ENCODE data around the gene PRDM16. TPM values are rescaled to one million over a fixed set of nuclear protein-coding genes. Genes with fewer than 3 reads are reported as not detected.

The PRDM16 gene
- polyA plus RNA-seq, 1 of the 3 experiments (the other 2 are of a cell fraction): not detected

DNA sequence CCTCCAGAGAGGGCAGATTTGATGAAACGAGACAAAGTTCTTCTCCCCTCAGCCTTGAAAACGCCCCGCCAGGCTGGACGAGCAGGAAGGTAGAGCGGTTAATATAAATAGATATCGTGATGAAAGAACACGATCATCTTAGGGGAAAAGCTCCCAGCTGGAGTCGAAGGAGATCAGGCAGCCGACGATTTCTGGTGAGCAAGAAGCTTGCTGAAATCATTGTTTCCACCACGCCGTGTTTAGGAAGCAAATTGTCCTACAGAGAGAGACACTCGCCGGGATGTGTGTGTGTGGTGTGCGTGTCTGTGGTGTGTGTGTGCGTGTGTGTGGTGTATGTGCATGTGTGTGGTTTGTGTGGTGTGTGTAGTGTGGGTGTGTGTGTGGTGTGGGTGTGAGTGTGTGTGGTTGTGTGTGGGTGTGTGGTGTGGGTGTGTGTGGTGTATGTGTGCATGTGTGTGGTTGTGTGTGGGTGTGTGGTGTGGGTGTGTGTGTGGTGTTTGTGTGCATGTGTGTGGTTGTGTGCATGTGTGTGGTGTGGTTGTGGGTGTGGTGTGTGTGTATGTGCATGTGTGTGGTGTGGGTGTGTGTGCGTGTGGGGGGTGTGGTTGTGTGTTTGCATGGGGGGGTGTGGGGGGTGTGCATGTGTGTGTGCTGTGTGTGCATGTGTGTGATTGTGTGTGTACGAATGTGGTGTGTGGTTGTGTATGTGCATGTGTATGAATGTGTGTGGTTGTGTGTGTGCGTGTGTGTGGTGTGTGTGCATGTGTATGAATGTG is 340.6 kb downstream of the PRDM16 start:
- Histone ChIP-seq H3K36me3 (replicated peaks in 1 of 2; ENCODE audit: control insufficient read depth in 1 of 2, insufficient read depth in 2 of 2, low read length in 1 of 2) (no peaks in the 10 kb centered on the region), H2AFZ (ENCODE audit: low read depth) (no peak overlapping the region), H3K4me3 (ENCODE audit: low read depth in 2 of 2, low read length in 1 of 2) (no peak overlapping the region), H3K4me1 (ENCODE audit: control insufficient read depth in 1 of 2, insufficient read depth in 2 of 2, low read depth in 1 of 2, low read length in 1 of 2) (no peaks in the 10 kb centered on the region), H3K9me3 (no peaks in the 10 kb centered on the region), H3K9me2 (no peaks in the 10 kb centered on the region), H3F3A (replicated peaks; ENCODE audit: insufficient read depth) (no peaks in the 10 kb centered on the region), H3K27me3 (ENCODE audit: insufficient read depth) (peaks cover 27% of the 10 kb centered on the region; the same call in 1 of the 2 replicates), H3K9ac (no peak overlapping the region), H3K79me2 (ENCODE audit: insufficient read depth) (no peaks in the 10 kb centered on the region), H3K27ac (ENCODE audit: low read depth in 2 of 2, low read length in 1 of 2) (no peak overlapping the region), H4K20me1 (ENCODE audit: insufficient read depth) (no peaks in the 10 kb centered on the region), H3K4me2 (no peak overlapping the region)
- ChIA-PET CTCF (interaction anchor here (0.6 to 1.8 kb wide), 8 partner anchors 11 to 960 kb away, joined by 3 to 9 read pairs (median 3); no protein-coding TSS in a partner anchor), POLR2A (no interaction called here)
- no peak for TF ChIP-seq RAD21 (IDR thresholded peaks at IDR 0.05; ENCODE audit: low read length)
- TF ChIP-seq NFIC (IDR thresholded peaks at IDR 0.05; ENCODE audit: borderline replicate concordance): no peak
- TF ChIP-seq CHD2 (IDR thresholded peaks at IDR 0.05; ENCODE audit: low read length, partially characterized antibody): no peak
- TF ChIP-seq GATA2 (CRISPR knock-in tag; IDR thresholded peaks at IDR 0.05): no peak
- no peak for TF ChIP-seq TAF1 (IDR thresholded peaks at IDR 0.05; ENCODE audit: borderline replicate concordance, low read depth, low read length)
- no peak for TF ChIP-seq SMC3 (IDR thresholded peaks at IDR 0.05; ENCODE audit: low read depth, low read length)
- TF ChIP-seq, protein P1, sequence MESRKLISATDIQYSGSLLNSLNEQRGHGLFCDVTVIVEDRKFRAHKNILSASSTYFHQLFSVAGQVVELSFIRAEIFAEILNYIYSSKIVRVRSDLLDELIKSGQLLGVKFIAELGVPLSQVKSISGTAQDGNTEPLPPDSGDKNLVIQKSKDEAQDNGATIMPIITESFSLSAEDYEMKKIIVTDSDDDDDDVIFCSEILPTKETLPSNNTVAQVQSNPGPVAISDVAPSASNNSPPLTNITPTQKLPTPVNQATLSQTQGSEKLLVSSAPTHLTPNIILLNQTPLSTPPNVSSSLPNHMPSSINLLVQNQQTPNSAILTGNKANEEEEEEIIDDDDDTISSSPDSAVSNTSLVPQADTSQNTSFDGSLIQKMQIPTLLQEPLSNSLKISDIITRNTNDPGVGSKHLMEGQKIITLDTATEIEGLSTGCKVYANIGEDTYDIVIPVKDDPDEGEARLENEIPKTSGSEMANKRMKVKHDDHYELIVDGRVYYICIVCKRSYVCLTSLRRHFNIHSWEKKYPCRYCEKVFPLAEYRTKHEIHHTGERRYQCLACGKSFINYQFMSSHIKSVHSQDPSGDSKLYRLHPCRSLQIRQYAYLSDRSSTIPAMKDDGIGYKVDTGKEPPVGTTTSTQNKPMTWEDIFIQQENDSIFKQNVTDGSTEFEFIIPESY (IDR thresholded peaks at IDR 0.05; ENCODE audit: borderline replicate concordance, low read depth): no peak
- TF ChIP-seq ELF1 (IDR thresholded peaks at IDR 0.05): no peak
- no peak for TF ChIP-seq MEF2A (IDR thresholded peaks at IDR 0.05; ENCODE audit: borderline replicate concordance, low read depth)
- no peak for TF ChIP-seq EP300 (IDR thresholded peaks at IDR 0.05; ENCODE audit: borderline replicate concordance in 1 of 2, low read depth in 1 of 2, low read length in 1 of 2)
- TF ChIP-seq, protein P2, sequence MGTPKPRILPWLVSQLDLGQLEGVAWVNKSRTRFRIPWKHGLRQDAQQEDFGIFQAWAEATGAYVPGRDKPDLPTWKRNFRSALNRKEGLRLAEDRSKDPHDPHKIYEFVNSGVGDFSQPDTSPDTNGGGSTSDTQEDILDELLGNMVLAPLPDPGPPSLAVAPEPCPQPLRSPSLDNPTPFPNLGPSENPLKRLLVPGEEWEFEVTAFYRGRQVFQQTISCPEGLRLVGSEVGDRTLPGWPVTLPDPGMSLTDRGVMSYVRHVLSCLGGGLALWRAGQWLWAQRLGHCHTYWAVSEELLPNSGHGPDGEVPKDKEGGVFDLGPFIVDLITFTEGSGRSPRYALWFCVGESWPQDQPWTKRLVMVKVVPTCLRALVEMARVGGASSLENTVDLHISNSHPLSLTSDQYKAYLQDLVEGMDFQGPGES (IDR thresholded peaks at IDR 0.05; ENCODE audit: low read depth, low read length): no peak
- no peak for TF ChIP-seq POLR2AphosphoS5 (IDR thresholded peaks at IDR 0.05; ENCODE audit: low read depth, low read length)
- no peak for TF ChIP-seq RXRA (IDR thresholded peaks at IDR 0.05; ENCODE audit: borderline replicate concordance, low read depth)
- no peak for TF ChIP-seq TCF12 (IDR thresholded peaks at IDR 0.05)
- no peak for TF ChIP-seq USF1 (IDR thresholded peaks at IDR 0.05; ENCODE audit: borderline replicate concordance, low read depth)
- TF ChIP-seq FOXJ3 (CRISPR knock-in tag; IDR thresholded peaks at IDR 0.05): no peak
- TF ChIP-seq RCOR1 (IDR thresholded peaks at IDR 0.05; ENCODE audit: low read length): no peak
- TF ChIP-seq CTCF (IDR thresholded peaks at IDR 0.05): no peak
- WGBS (ENCODE audit: low lambda C conversion rate): 28% methylated on average over 19 of the region's 19 CpGs
- no peak for DNase-seq

All from SK-N-SH (cell line).